DMS53 treated with DMSO at 0.1 percent for 48 hours (cell line): ENCODE results near the gene PTPRE.

ENCODE experiments used
- DNase-seq: peaks from one replicate; lab custom pipeline; 2025; ENCODE audit not compliant: unreplicated experiment; lab: John Stamatoyannopoulos, UW

Gene PTPRE

GRCh38 chr10:128056303-128057050 lies 149.6 kb downstream of the PTPRE start:
- no peak for DNase-seq

GRCh38 chr10:128058106-128058749 lies 151.3 kb downstream of the PTPRE start:
- no peak for DNase-seq

GRCh38 chr10:128058750-128059134 lies 151.8 kb downstream of the PTPRE start:
- no peak for DNase-seq

- DNase-seq = no peak
These were observed 152.5 kb downstream of the PTPRE start for GRCh38 chr10:128059266-128059981.

- DNase-seq = no peak
These were observed 153.0 kb downstream of the PTPRE start for GRCh38 chr10:128059982-128060293.

GRCh38 chr10:128060341-128061250 lies 153.7 kb downstream of the PTPRE start:
- DNase-seq = no peak

- no peak for DNase-seq
These were observed 154.7 kb downstream of the PTPRE start for GRCh38 chr10:128061306-128062300.

GRCh38 chr10:128062331-128062880 lies 155.5 kb downstream of the PTPRE start:
- no peak for DNase-seq

- DNase-seq = no peak
These were observed 156.1 kb downstream of the PTPRE start for GRCh38 chr10:128062881-128063563.

GRCh38 chr10:128063736-128064107 lies 156.8 kb downstream of the PTPRE start:
- no peak for DNase-seq

- DNase-seq = no peak
These were observed 157.4 kb downstream of the PTPRE start for GRCh38 chr10:128064108-128064969.

GRCh38 chr10:128064970-128065580 lies 158.2 kb downstream of the PTPRE start:
- DNase-seq = no peak

GRCh38 chr10:128065881-128066534 lies 159.1 kb downstream of the PTPRE start:
- no peak for DNase-seq

GRCh38 chr10:128066870-128067382 lies 160.0 kb downstream of the PTPRE start:
- no peak for DNase-seq

- DNase-seq = no peak
These were observed 160.9 kb downstream of the PTPRE start for GRCh38 chr10:128067691-128068397.
